K562 (cell line): ENCODE data around the gene AXIN2. TPM values are rescaled to one million over a fixed set of nuclear protein-coding genes. Genes with fewer than 3 reads are reported as not detected.

Experiments
- BRD9 ChIP-seq: fragments of 450-650 bp; IDR thresholded peaks from 2 replicates; pipeline ENCODE4 v1.6.1; 2018; ENCODE audit warnings: low read depth; ENCODE audit not compliant: partially characterized antibody
- CHD7 ChIP-seq: fragments of 200-600 bp; sonication (generic); IDR thresholded peaks from one replicate; pipeline ENCODE4 v1.6.1; 2012; ENCODE audit warnings: mild to moderate bottlenecking, low read depth, low read length, inconsistent platforms
- ELK1 ChIP-seq: sonication (generic); formaldehyde crosslinking; IDR thresholded peaks from 2 replicates; pipeline ENCODE4 v1.8.1; 2022; ENCODE audit warnings: missing genetic modification reagents
- HCFC1 ChIP-seq: IDR thresholded peaks from 2 replicates; pipeline ENCODE4 v1.6.1; 2012; ENCODE audit warnings: low read depth, low read length, improper control_type of control experiment
- KHSRP ChIP-seq: fragments of 450-650 bp; IDR thresholded peaks from 2 replicates; pipeline ENCODE4 v1.6.1; 2017
- POLR3G ChIP-seq: IDR thresholded peaks from 2 replicates; pipeline ENCODE4 v1.6.1; 2011; ENCODE audit not compliant: insufficient read length, insufficient replicate concordance; ENCODE audit errors: extremely low read depth
- ZBTB26 ChIP-seq: fragments of 450-650 bp; formaldehyde crosslinking; IDR thresholded peaks from 2 replicates; pipeline ENCODE4 v1.4.0; 2022; ENCODE audit warnings: missing genetic modification characterization
- ZNF609 ChIP-seq: sonication (generic); formaldehyde crosslinking; IDR thresholded peaks from 2 replicates; pipeline ENCODE4 v1.8.1; 2023; ENCODE audit warnings: missing genetic modification reagents, mild to moderate bottlenecking, borderline replicate concordance
- ZNF644 ChIP-seq: fragments of 200-800 bp; sonication (Bioruptor generic); IDR thresholded peaks from 2 replicates; pipeline ENCODE4 v1.6.1; 2016; ENCODE audit warnings: low read depth, missing genetic modification characterization, missing compliant biosample characterization
- polyA plus RNA-seq, 8 experiments: library from polyadenylated mRNA; depleted of rRNA in 4 of 8; stranded (reverse) in 5 of 8; unstranded in 3 of 8; fragments of >200 nt; fragmentation: Nextera tagmentation in 2 of 8; fragmentation: Illumina TruSeq in 1 of 8; extraction: Ambion mirVana in 2 of 8; extraction: Trizol in 1 of 8; gene quantifications; 2 replicates each; pipeline versions ENCODE4 v1.2.1 to v1.2.3, GENCODE V29; 2011 to 2014; ENCODE audit warnings: inconsistent platforms in 1 of 8, missing spikeins in 1 of 8
- total RNA-seq, 7 experiments: library from RNA; depleted of rRNA in 6 of 7; stranded (reverse); fragments of >200 nt in 6 of 7; fragmentation: Illumina TruSeq in 2 of 7; extraction: Trizol in 2 of 7; gene quantifications; 2 replicates each; pipeline versions ENCODE4 v1.2.1 to v1.2.3, GENCODE V29; 2011 to 2021; ENCODE audit warnings: low replicate concordance in 1 of 7

The AXIN2 gene
- total and polyA plus RNA-seq, 9 of the 15 experiments (the other 6 are each of a cell fraction or from before 2014, with no cell fraction given) = 0.21 to 3.3 (median 1.2) TPM

GRCh38 chr17:65600518-65600917 is 39.1 kb upstream of the AXIN2 start (continued):
- TF ChIP-seq CHD7 = no peak
- no peak for TF ChIP-seq ZBTB26 (CRISPR knock-in tag)
- no peak for TF ChIP-seq ZNF644 (tag)
- TF ChIP-seq BRD9 = no peak
- TF ChIP-seq ELK1 (CRISPR knock-in tag) = no peak
- TF ChIP-seq ZNF609 (CRISPR knock-in tag) = no peak
- TF ChIP-seq POLR3G = no peak
- TF ChIP-seq KHSRP = no peak
- no peak for TF ChIP-seq HCFC1
